ENCODE measurements around the gene IL9.

IL9 gene

GRCh38 chr5:135851915-135852845 lies 43.5 kb downstream of the IL9 start:
- no peak overlapping the region for H3K4me3 ChIP-seq (ENCODE audit: low read depth, low read length)
- DNase-seq (ENCODE audit: low read depth) = no peak
- TF ChIP-seq POLR2A (IDR thresholded peaks at IDR 0.05; ENCODE audit: extremely low read depth, insufficient read length) = no peak
- no peak for TF ChIP-seq CTCF (IDR thresholded peaks at IDR 0.05; ENCODE audit: low read depth, low read length)
- no peak for TF ChIP-seq MYC (IDR thresholded peaks at IDR 0.05; ENCODE audit: low read depth, low read length)
- TF ChIP-seq MAX (IDR thresholded peaks at IDR 0.05; ENCODE audit: low read depth, low read length) = no peak

GRCh38 chr5:135851186-135851914 lies 44.3 kb downstream of the IL9 start:
- TF ChIP-seq POLR2A (IDR thresholded peaks at IDR 0.05; ENCODE audit: extremely low read depth, insufficient read length) = no peak
- no peak for TF ChIP-seq MYC (IDR thresholded peaks at IDR 0.05; ENCODE audit: low read depth, low read length)
- TF ChIP-seq MAX (IDR thresholded peaks at IDR 0.05; ENCODE audit: low read depth, low read length) = no peak
- no peak for TF ChIP-seq CTCF (IDR thresholded peaks at IDR 0.05; ENCODE audit: low read depth, low read length)
- DNase-seq (ENCODE audit: low read depth) = no peak
- H3K4me3 ChIP-seq (ENCODE audit: low read depth, low read length) = no peak overlapping the region

DNA sequence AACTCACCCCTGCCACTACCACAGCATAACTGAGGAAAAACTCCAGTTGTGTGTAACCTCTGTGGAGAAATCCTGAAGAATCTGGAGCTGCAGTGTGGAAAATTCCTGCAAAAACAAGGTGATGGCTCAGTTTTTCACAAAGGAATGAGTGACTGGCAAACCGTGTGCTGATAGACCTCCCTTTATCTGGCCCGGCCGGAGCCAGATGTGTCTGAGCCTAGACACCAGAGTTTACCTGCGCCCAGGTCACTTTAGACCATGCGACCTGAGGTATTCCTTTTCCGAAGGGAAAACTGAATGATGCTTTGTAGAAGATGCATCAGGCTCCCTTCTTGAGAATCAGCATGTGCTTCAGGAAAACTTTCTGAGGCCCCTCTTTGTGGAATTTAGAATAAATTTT lies 45.0 kb downstream of the IL9 start:
- no peak overlapping the region for H3K4me3 ChIP-seq (ENCODE audit: low read depth, low read length)
- TF ChIP-seq MYC (IDR thresholded peaks at IDR 0.05; ENCODE audit: low read depth, low read length) (no peak), CTCF (IDR thresholded peaks at IDR 0.05; ENCODE audit: low read depth, low read length) (no peak)
- no peak for DNase-seq (ENCODE audit: low read depth)

- TF ChIP-seq MAX (IDR thresholded peaks at IDR 0.05; ENCODE audit: low read depth, low read length) (no peak), MYC (IDR thresholded peaks at IDR 0.05; ENCODE audit: low read depth, low read length) (no peak), POLR2A (IDR thresholded peaks at IDR 0.05; ENCODE audit: extremely low read depth, insufficient read length) (no peak)
- DNase-seq (ENCODE audit: low read depth) = no peak
- H3K4me3 ChIP-seq (ENCODE audit: low read depth, low read length) = no peak overlapping the region
Measured at GRCh38 chr5:135850231-135850630, 45.4 kb downstream of the IL9 start.

DNA sequence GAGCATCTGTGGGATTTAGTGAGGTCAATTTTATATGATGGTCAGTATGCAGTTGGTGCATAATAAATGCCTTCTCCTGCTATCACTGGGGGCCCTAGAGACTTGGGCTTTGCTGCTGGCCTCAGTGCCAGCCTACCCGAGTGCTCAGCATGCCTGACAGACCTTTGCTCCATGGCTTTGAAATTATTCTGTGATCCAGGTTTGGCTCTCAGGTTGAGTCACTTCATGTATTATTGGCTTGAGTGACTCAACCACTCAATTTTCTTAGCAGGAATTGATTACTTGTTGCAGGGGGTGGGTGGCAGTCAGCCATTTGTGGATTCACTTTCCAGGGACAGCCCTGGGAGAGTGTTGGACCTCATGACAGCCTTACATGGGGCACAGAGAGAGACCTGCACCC lies 47.7 kb downstream of the IL9 start:
- H3K4me3 ChIP-seq (ENCODE audit: low read depth, low read length) = no peak overlapping the region
- DNase-seq (ENCODE audit: low read depth) = no peak
- TF ChIP-seq MYC (IDR thresholded peaks at IDR 0.05; ENCODE audit: low read depth, low read length) (no peak), MAX (IDR thresholded peaks at IDR 0.05; ENCODE audit: low read depth, low read length) (no peak), CTCF (IDR thresholded peaks at IDR 0.05; ENCODE audit: low read depth, low read length) (no peak), POLR2A (IDR thresholded peaks at IDR 0.05; ENCODE audit: extremely low read depth, insufficient read length) (no peak)

- TF ChIP-seq MAX (IDR thresholded peaks at IDR 0.05; ENCODE audit: low read depth, low read length) (no peak), POLR2A (IDR thresholded peaks at IDR 0.05; ENCODE audit: extremely low read depth, insufficient read length) (no peak), CTCF (IDR thresholded peaks at IDR 0.05; ENCODE audit: low read depth, low read length) (no peak), MYC (IDR thresholded peaks at IDR 0.05; ENCODE audit: low read depth, low read length) (no peak)
- DNase-seq (ENCODE audit: low read depth) = no peak
- no peak overlapping the region for H3K4me3 ChIP-seq (ENCODE audit: low read depth, low read length)
Measured at GRCh38 chr5:135846311-135846710, 49.3 kb downstream of the IL9 start.

All from NB4 (cell line).